IPS-18c (cell line): ENCODE measurements around the gene AICDA.
"Not testable (repeated sequence)": the region's sequence is repeated elsewhere in the genome, so short reads cannot be mapped to it uniquely, and the experiment has no call there.

ENCODE experiments used
- H3K4me3 ChIP-seq: 2 replicates; pipeline ENCODE4 v1.7.0; 2013; ENCODE audit warnings: low read depth, mild to moderate bottlenecking, low read length, moderate library complexity; ENCODE audit not compliant: insufficient read depth
- H3K9me3 ChIP-seq: one replicate; pipeline ENCODE4 v1.6.1; 2013; ENCODE audit warnings: mild to moderate bottlenecking, low read length, moderate library complexity; ENCODE audit not compliant: control insufficient read depth, insufficient read depth

AICDA gene

GRCh38 chr12:8572507-8572906 lies 40.2 kb downstream of the AICDA start:
- H3K9me3 ChIP-seq: no peaks in the 10 kb centered on the region
- no peak overlapping the region for H3K4me3 ChIP-seq

- Histone ChIP-seq H3K4me3 (no peak overlapping the region), H3K9me3 (no peaks in the 10 kb centered on the region)
Observed at GRCh38 chr12:8566525-8566924, 46.1 kb downstream of the AICDA start.

- H3K4me3 ChIP-seq, H3K9me3 ChIP-seq: not testable (repeated sequence)
Observed at GRCh38 chr12:8566052-8566451, 46.6 kb downstream of the AICDA start.

- H3K4me3 ChIP-seq: no peak overlapping the region
- no peaks in the 10 kb centered on the region for H3K9me3 ChIP-seq
Observed at GRCh38 chr12:8564656-8565055, 48.0 kb downstream of the AICDA start.

- Histone ChIP-seq H3K9me3 (no peaks in the 10 kb centered on the region), H3K4me3 (no peak overlapping the region)
Observed at GRCh38 chr12:8563356-8563755, 49.3 kb downstream of the AICDA start.

- Histone ChIP-seq H3K4me3 (no peak overlapping the region), H3K9me3 (no peaks in the 10 kb centered on the region)
Observed at GRCh38 chr12:8562310-8562709, 50.3 kb downstream of the AICDA start.

GRCh38 chr12:8561011-8561410 lies 51.6 kb downstream of the AICDA start:
- H3K4me3 ChIP-seq: 0 out of 2 replicates have a peak overlapping the region, but pooled peaks have one; percentile 10
- no peaks in the 10 kb centered on the region for H3K9me3 ChIP-seq

- Histone ChIP-seq H3K4me3 (no peak overlapping the region), H3K9me3 (no peaks in the 10 kb centered on the region)
Observed at GRCh38 chr12:8559676-8560075, 53.0 kb downstream of the AICDA start.

- Histone ChIP-seq H3K4me3 (no peak overlapping the region), H3K9me3 (no peaks in the 10 kb centered on the region)
Observed at GRCh38 chr12:8556531-8557097, 56.0 kb downstream of the AICDA start.

GRCh38 chr12:8554451-8555195 lies 58.0 kb downstream of the AICDA start:
- no peak overlapping the region; the same call in 1 of the 2 replicates for H3K4me3 ChIP-seq
- H3K9me3 ChIP-seq: no peaks in the 10 kb centered on the region

- no peaks in the 10 kb centered on the region for H3K9me3 ChIP-seq
Observed at GRCh38 chr12:8553088-8553627, 59.5 kb downstream of the AICDA start.

More at GRCh38 chr12:8553088-8553627, 59.5 kb downstream of the AICDA start:
- no peak overlapping the region for H3K4me3 ChIP-seq
